IMR-90 (cell line): Measurements from ENCODE around the gene CLDN7.

ENCODE experiments used
- CHD1 ChIP-seq: IDR thresholded peaks from 2 replicates; pipeline ENCODE4 v1.6.1; 2012; ENCODE audit warnings: low read depth, low read length, improper control_type of control experiment
- CTCF ChIP-seq: conservative IDR thresholded peaks from 2 replicates; pipeline ENCODE4 v1.5.1; 2012; ENCODE audit warnings: mild to moderate bottlenecking, low read depth, low read length, improper control_type of control experiment
- MXI1 ChIP-seq: IDR thresholded peaks from 2 replicates; pipeline ENCODE4 v1.6.1; 2012; ENCODE audit warnings: low read depth, mild to moderate bottlenecking, low read length, moderate library complexity, borderline replicate concordance
- POLR2A ChIP-seq: IDR thresholded peaks from 2 replicates; pipeline ENCODE4 v1.6.1; 2012; ENCODE audit warnings: mild to moderate bottlenecking, low read depth, low read length
- RAD21 ChIP-seq: IDR thresholded peaks from 2 replicates; pipeline ENCODE4 v1.6.1; 2012; ENCODE audit warnings: low read length, improper control_type of control experiment
- RFX5 ChIP-seq: IDR thresholded peaks from 2 replicates; pipeline ENCODE4 v1.8.0; 2012; ENCODE audit warnings: low read depth, mild to moderate bottlenecking, low read length, moderate library complexity
- SMC3 ChIP-seq: fragments of 150-350 bp; IDR thresholded peaks from 2 replicates; pipeline ENCODE4 v1.6.1; 2016; ENCODE audit warnings: low read depth, mild to moderate bottlenecking, antibody characterized with exemption, low read length, moderate library complexity

GRCh38 chr17:7306911-7307685, 44.8 kb upstream of the CLDN7 start, which contains the start of gene EIF5A:
- peak; percentile 69; the same call in 1 of the 2 replicates for TF ChIP-seq POLR2A
- TF ChIP-seq CTCF = no peak
- no peak for TF ChIP-seq RAD21
- TF ChIP-seq RFX5 = no peak
- TF ChIP-seq MXI1 = peak; percentile 92
- peak; percentile 62; the same call in 1 of the 2 replicates for TF ChIP-seq CHD1
- no peak for TF ChIP-seq SMC3
